Nucleus accumbens (tissue), 56 donors: ENCODE measurements around the gene LINC00237.

ENCODE experiments used
- DNase-seq, 56 donors: peaks; one replicate each; lab custom pipeline; 2025; lab: John Stamatoyannopoulos, UW

Gene LINC00237

GRCh38 chr20:21100578-21101452, 5.3 kb downstream of the LINC00237 start:
- DNase-seq = peak in 14 of 56 donors; percentile 11 to 56 (median 38)

- DNase-seq = peak in 19 of 56 donors; percentile 8 to 49 (median 32)
Observed at GRCh38 chr20:21099751-21100577, 6.2 kb downstream of the LINC00237 start.

GRCh38 chr20:21096321-21097043, 9.7 kb downstream of the LINC00237 start:
- DNase-seq = peak in 30 of 56 donors; percentile 10 to 72 (median 40)

GRCh38 chr20:21092806-21093205, 13.4 kb downstream of the LINC00237 start:
- DNase-seq = no peak

GRCh38 chr20:21090721-21091120, 15.4 kb downstream of the LINC00237 start:
- DNase-seq = no peak

GRCh38 chr20:21090111-21090618, 16.0 kb downstream of the LINC00237 start:
- DNase-seq = peak in 4 of 56 donors; percentile 7 to 22 (median 13)

- no peak for DNase-seq
Observed at GRCh38 chr20:21089391-21089790, 16.8 kb downstream of the LINC00237 start.

- no peak for DNase-seq
Observed at GRCh38 chr20:21087862-21088540, 18.2 kb downstream of the LINC00237 start.

- DNase-seq = no peak
Observed at GRCh38 chr20:21083825-21084325, 22.3 kb downstream of the LINC00237 start.

GRCh38 chr20:21082584-21082983, 23.6 kb downstream of the LINC00237 start:
- DNase-seq = no peak

GRCh38 chr20:21077809-21078345, 28.3 kb downstream of the LINC00237 start:
- no peak for DNase-seq

GRCh38 chr20:21076073-21076472, 30.1 kb downstream of the LINC00237 start:
- no peak for DNase-seq

GRCh38 chr20:21075471-21075870, 30.7 kb downstream of the LINC00237 start:
- DNase-seq = no peak

GRCh38 chr20:21074605-21075336, 31.4 kb downstream of the LINC00237 start:
- no peak for DNase-seq

- DNase-seq = no peak
Observed at GRCh38 chr20:21067255-21067654, 38.9 kb downstream of the LINC00237 start.

- DNase-seq = no peak
Observed at GRCh38 chr20:21064924-21065323, 41.2 kb downstream of the LINC00237 start.

- no peak for DNase-seq
Observed at GRCh38 chr20:21063276-21063675, 42.9 kb downstream of the LINC00237 start.

GRCh38 chr20:21053002-21053762, 53.0 kb downstream of the LINC00237 start:
- peak in 18 of 56 donors; percentile 3 to 48 (median 13) for DNase-seq
